ENCODE data around the gene BUD31. TPM values are rescaled to one million over a fixed set of nuclear protein-coding genes. Genes with fewer than 3 reads are reported as not detected.

BUD31 gene
- total RNA-seq, result 103 and 113 TPM in 2 replicates

GRCh38 chr7:99408379-99409191 is at the start of gene BUD31, which contains the start of gene PDAP1:
TSS of gene BUD31 (plus strand) at chr7:99408969. CDS start at chr7:99411093, 2,124 bp downstream.
TSS of gene PDAP1 (minus strand) at chr7:99408597. CDS start at chr7:99408548, 49 bp downstream.

GRCh38 chr7:99374111-99375064 is 34.4 kb upstream of the BUD31 start, which contains the start of gene ARPC1B:
TSS of gene ARPC1B (plus strand) at chr7:99374730. CDS start at chr7:99385715, 10,985 bp downstream.

GRCh38 chr7:99438573-99439480 is 30.1 kb downstream of the BUD31 start, which contains the start of the genes CPSF4 and PTCD1:
TSS of gene CPSF4 (plus strand) at chr7:99438943. CDS start at chr7:99439083, 140 bp downstream.
TSS of gene PTCD1 (minus strand) at chr7:99438798. CDS start at chr7:99435242, 3,556 bp downstream.

Other genes starting within 250 kb of the BUD31 start
- gene KPNA7, start 200.9 kb upstream of the BUD31 start, total RNA-seq, result not detected in 2 replicates
- 0.12 and 0.33 TPM in 2 replicates for gene MYH16, start 136.1 kb upstream of the BUD31 start, total RNA-seq
- gene ARPC1A, start 83.1 kb upstream of the BUD31 start, total RNA-seq, result 327 and 334 TPM in 2 replicates
- 473 and 553 TPM in 2 replicates for gene ARPC1B, start 34.2 kb upstream of the BUD31 start, total RNA-seq
- 80.1 and 121 TPM in 2 replicates for gene PDAP1, start 372 bp upstream of the BUD31 start, total RNA-seq
- gene PTCD1, start 29.8 kb downstream of the BUD31 start, total RNA-seq, result 8.6 and 9.8 TPM in 2 replicates
- gene CPSF4, start 30.0 kb downstream of the BUD31 start, total RNA-seq, result 45.3 and 46.0 TPM in 2 replicates
- gene ATP5MF, start 57.2 kb downstream of the BUD31 start, total RNA-seq, result 164 and 387 TPM in 2 replicates
- 7.3 and 9.1 TPM in 2 replicates for gene ZNF789, start 63.9 kb downstream of the BUD31 start, total RNA-seq
- 21.5 and 26.0 TPM in 2 replicates for gene ZNF394, start 91.3 kb downstream of the BUD31 start, total RNA-seq
- gene ZKSCAN5, start 95.7 kb downstream of the BUD31 start, total RNA-seq, result 13.6 and 13.7 TPM in 2 replicates
- gene FAM200A, start 143.1 kb downstream of the BUD31 start, total RNA-seq, result 6.9 and 7.9 TPM in 2 replicates
- 74.0 and 82.1 TPM in 2 replicates for gene ZNF655, start 149.7 kb downstream of the BUD31 start, total RNA-seq
- 0.55 and 1.2 TPM in 2 replicates for gene TMEM225B, start 189.3 kb downstream of the BUD31 start, total RNA-seq
- gene ZSCAN25, start 208.0 kb downstream of the BUD31 start, total RNA-seq, result 11.5 and 12.5 TPM in 2 replicates